Endodermal cell (in vitro differentiated cells): Measurements from ENCODE around the gene PRR18. TPM values are rescaled to one million over a fixed set of nuclear protein-coding genes. Genes with fewer than 3 reads are reported as not detected.

Experiments
- DNase-seq: peaks from one replicate; pipeline ENCODE4 v3.0.0-alpha.2; 2017
- H3K27ac ChIP-seq: 2 replicates; pipeline ENCODE4 v1.5.1; 2013; ENCODE audit warnings: mild to moderate bottlenecking, low read depth, low read length, moderate library complexity
- H3K27me3 ChIP-seq: 2 replicates; pipeline ENCODE4 v1.6.1; 2013; ENCODE audit warnings: mild to moderate bottlenecking, low read length, moderate library complexity; ENCODE audit not compliant: insufficient read depth, control insufficient read depth, poor library complexity, severe bottlenecking
- H3K36me3 ChIP-seq: 2 replicates; pipeline ENCODE4 v1.7.0; 2013; ENCODE audit warnings: mild to moderate bottlenecking, low read length, moderate library complexity; ENCODE audit not compliant: control insufficient read depth, insufficient read depth
- H3K4me1 ChIP-seq: one replicate; pipeline ENCODE4 v1.7.0; 2013; ENCODE audit warnings: low read length; ENCODE audit not compliant: control insufficient read depth, insufficient read depth
- H3K4me3 ChIP-seq: 2 replicates; pipeline ENCODE4 v1.5.1; 2013; ENCODE audit warnings: mild to moderate bottlenecking, low read length, moderate library complexity
- H3K9ac ChIP-seq: 2 replicates; pipeline ENCODE4 v1.6.1; 2013; ENCODE audit warnings: mild to moderate bottlenecking, low read length, moderate library complexity; ENCODE audit not compliant: poor library complexity, severe bottlenecking; ENCODE audit errors: extremely low read depth
- H3K9me3 ChIP-seq: 2 replicates; pipeline ENCODE4 v1.6.1; 2013; ENCODE audit warnings: mild to moderate bottlenecking, low read length, moderate library complexity; ENCODE audit not compliant: control insufficient read depth
- H3K27ac Mint-ChIP-seq: 2 replicates; pipeline ENCODE4 v1.8.0; 2020; ENCODE audit warnings: mixed read lengths
- H3K27me3 Mint-ChIP-seq: 2 replicates; pipeline ENCODE4 v1.8.0; 2021; ENCODE audit warnings: mild to moderate bottlenecking, mixed read lengths; ENCODE audit not compliant: insufficient read depth
- H3K36me3 Mint-ChIP-seq: 2 replicates; pipeline ENCODE4 v1.8.0; 2020; ENCODE audit warnings: low read depth, mixed read lengths
- H3K4me1 Mint-ChIP-seq: 2 replicates; pipeline ENCODE4 v1.8.0; 2020; ENCODE audit warnings: mixed read lengths
- H3K4me3 Mint-ChIP-seq: 2 replicates; pipeline ENCODE4 v1.8.0; 2020; ENCODE audit warnings: mild to moderate bottlenecking, moderate library complexity, mixed read lengths
- H3K9me3 Mint-ChIP-seq: 2 replicates; pipeline ENCODE4 v1.8.0; 2020; ENCODE audit warnings: mild to moderate bottlenecking, mixed read lengths
- CTCF ChIP-seq: fragments of 200-600 bp; sonication (generic); conservative IDR thresholded peaks from 2 replicates; pipeline ENCODE4 v1.5.0; 2021; ENCODE audit warnings: antibody characterized with exemption, mild to moderate bottlenecking
- WGBS, 2 experiments: methylation state at CpG; one replicate each; pipeline versions ENCODE4 v1.1.5 to v1.1.7; 2013; ENCODE audit warnings: missing lambda C conversion rate in 2 of 2, mixed read lengths in 1 of 2; ENCODE audit not compliant: insufficient coverage in 1 of 2, insufficient read length in 1 of 2; 5-methylcytosine and 5-hydroxymethylcytosine counted together
- total RNA-seq, 2 donors: library from RNA; stranded (reverse); fragmentation: NEBNext Ultra II Directional in 1 of 2; extraction: Animal tissue kit (Norgen Biotek cat#: 25700) in 1 of 2; gene quantifications; 2 replicates in 1 of 2; 3 replicates in 1 of 2; pipeline ENCODE4 v1.2.1, GENCODE V29; 2021

The PRR18 gene
- total RNA-seq, 2 donors from 2014 or later: 0.09 to 0.42 TPM

GRCh38 chr6:166335378-166336302 lies 27.4 kb upstream of the PRR18 start:
- peaks cover 41% of the 10 kb centered on the region for H3K36me3 ChIP-seq
- Mint-ChIP-seq H3K4me1 (peaks cover 7% of the 10 kb centered on the region), H3K9me3 (no peaks in the 10 kb centered on the region), H3K27ac (no peak overlapping the region), H3K36me3 (peaks cover 38% of the 10 kb centered on the region), H3K27me3 (no peaks in the 10 kb centered on the region), H3K4me3 (no peak overlapping the region)
- no peak for TF ChIP-seq CTCF
- no peak overlapping the region for H3K27ac ChIP-seq
- no peaks in the 10 kb centered on the region for H3K27me3 ChIP-seq
- no peaks in the 10 kb centered on the region for H3K9me3 ChIP-seq
- H3K4me3 ChIP-seq: no peak overlapping the region
- DNase-seq: no peak
- no peaks in the 10 kb centered on the region for H3K4me1 ChIP-seq
- H3K9ac ChIP-seq: no peak overlapping the region
- WGBS, 2 experiments: 95% methylated on average over 8 to 11 of the region's 11 CpGs

- TF ChIP-seq CTCF: no peak
- H3K36me3 Mint-ChIP-seq: peaks cover 38% of the 10 kb centered on the region
- peaks cover 7% of the 10 kb centered on the region for H3K4me1 Mint-ChIP-seq
- H3K27me3 Mint-ChIP-seq: no peaks in the 10 kb centered on the region
- Histone ChIP-seq H3K4me1 (no peaks in the 10 kb centered on the region), H3K9me3 (no peaks in the 10 kb centered on the region), H3K27ac (no peak overlapping the region), H3K4me3 (no peak overlapping the region), H3K27me3 (no peaks in the 10 kb centered on the region), H3K36me3 (peaks cover 38% of the 10 kb centered on the region), H3K9ac (no peak overlapping the region)
- 95 to 97% methylated on average over 6 to 8 of the region's 8 CpGs for WGBS, 2 experiments
- no peak for DNase-seq
- H3K27ac Mint-ChIP-seq: no peak overlapping the region
- H3K4me3 Mint-ChIP-seq: no peak overlapping the region
- no peaks in the 10 kb centered on the region for H3K9me3 Mint-ChIP-seq
Measured at GRCh38 chr6:166334878-166335277, 26.7 kb upstream of the PRR18 start.

GRCh38 chr6:166333172-166333995 lies 25.2 kb upstream of the PRR18 start:
- no peak overlapping the region for H3K9ac ChIP-seq
- H3K4me3 ChIP-seq: no peak overlapping the region
- Mint-ChIP-seq H3K9me3 (no peaks in the 10 kb centered on the region), H3K36me3 (peaks cover 45% of the 10 kb centered on the region), H3K4me1 (peaks cover 7% of the 10 kb centered on the region), H3K27me3 (no peaks in the 10 kb centered on the region), H3K27ac (peak overlapping the region; percentile 6), H3K4me3 (no peak overlapping the region)
- no peak for TF ChIP-seq CTCF
- H3K27me3 ChIP-seq: no peaks in the 10 kb centered on the region
- peaks cover 45% of the 10 kb centered on the region for H3K36me3 ChIP-seq
- no peaks in the 10 kb centered on the region for H3K4me1 ChIP-seq
- no peak overlapping the region for H3K27ac ChIP-seq
- no peaks in the 10 kb centered on the region for H3K9me3 ChIP-seq
- WGBS, 2 experiments: 94 to 99% methylated on average over 14 to 23 of the region's 23 CpGs
- DNase-seq: no peak
